Activated CD4-positive, CD25-positive, alpha-beta regulatory T cell treated with anti-CD3 and anti-CD28 coated beads, Interleukin-2, amount 50 U/mL, for 16 hours (primary cell): ENCODE data around the gene FRMD4B.

ENCODE experiments used
- DNase-seq: peaks from one replicate; pipeline ENCODE4 v3.0.0-alpha.2; 2020; ENCODE audit warnings: low read depth, low spot score

The FRMD4B gene

GRCh38 chr3:69178082-69178481 lies 207.8 kb downstream of the FRMD4B start:
- DNase-seq = no peak

GRCh38 chr3:69174871-69175737 lies 210.8 kb downstream of the FRMD4B start:
- DNase-seq = no peak

- no peak for DNase-seq
Measured at GRCh38 chr3:69174445-69174844, 211.4 kb downstream of the FRMD4B start.

GRCh38 chr3:69172058-69172457 lies 213.8 kb downstream of the FRMD4B start:
- no peak for DNase-seq

- DNase-seq = no peak
Measured at GRCh38 chr3:69166446-69166845, 219.4 kb downstream of the FRMD4B start.

GRCh38 chr3:69165744-69166143 lies 220.1 kb downstream of the FRMD4B start:
- no peak for DNase-seq

GRCh38 chr3:69164296-69164695 lies 221.6 kb downstream of the FRMD4B start:
- no peak for DNase-seq

GRCh38 chr3:69162308-69162980 lies 223.4 kb downstream of the FRMD4B start:
- DNase-seq = no peak

GRCh38 chr3:69161587-69162307 lies 224.1 kb downstream of the FRMD4B start:
- peak; percentile 9 for DNase-seq

- no peak for DNase-seq
Measured at GRCh38 chr3:69160525-69160924, 225.4 kb downstream of the FRMD4B start.

- DNase-seq = no peak
Measured at GRCh38 chr3:69160107-69160506, 225.8 kb downstream of the FRMD4B start.

GRCh38 chr3:69149586-69149985 lies 236.3 kb downstream of the FRMD4B start:
- DNase-seq = no peak

- no peak for DNase-seq
Measured at GRCh38 chr3:69145688-69146087, 240.2 kb downstream of the FRMD4B start.

GRCh38 chr3:69144631-69145245 lies 241.2 kb downstream of the FRMD4B start:
- DNase-seq = no peak

- DNase-seq = no peak
Measured at GRCh38 chr3:69143612-69144011, 242.3 kb downstream of the FRMD4B start.

GRCh38 chr3:69142797-69143454 lies 243.0 kb downstream of the FRMD4B start:
- DNase-seq = no peak

GRCh38 chr3:69142090-69142489 lies 243.8 kb downstream of the FRMD4B start:
- no peak for DNase-seq

GRCh38 chr3:69141313-69141712 lies 244.6 kb downstream of the FRMD4B start:
- DNase-seq = no peak

- no peak for DNase-seq
Measured at GRCh38 chr3:69137412-69137811, 248.5 kb downstream of the FRMD4B start.

- no peak for DNase-seq
Measured at GRCh38 chr3:69137005-69137404, 248.9 kb downstream of the FRMD4B start.

GRCh38 chr3:69130689-69131088 lies 255.2 kb downstream of the FRMD4B start:
- no peak for DNase-seq
